Mesodermal cell (in vitro differentiated cells): Measurements from ENCODE around the gene SLC25A23.
"Not testable (repeated sequence)": the region's sequence is repeated elsewhere in the genome, so short reads cannot be mapped to it uniquely, and the experiment has no call there.

Experiments used
- H3K27ac ChIP-seq: 2 replicates; pipeline ENCODE4 v1.7.0; 2013; ENCODE audit warnings: mild to moderate bottlenecking, low read depth, low read length, moderate library complexity; ENCODE audit not compliant: severe bottlenecking
- H3K36me3 ChIP-seq: 2 replicates; pipeline ENCODE4 v1.7.1; 2013; ENCODE audit warnings: mild to moderate bottlenecking, low read length, moderate library complexity; ENCODE audit not compliant: control insufficient read depth, insufficient read depth
- H3K4me1 ChIP-seq: one replicate; pipeline ENCODE4 v1.7.1; 2013; ENCODE audit warnings: mild to moderate bottlenecking, low read length; ENCODE audit not compliant: insufficient read depth, control insufficient read depth, poor library complexity, severe bottlenecking
- H3K4me3 ChIP-seq: 2 replicates; pipeline ENCODE4 v1.7.0; 2013; ENCODE audit warnings: low read length, control low read depth, mild to moderate bottlenecking; ENCODE audit not compliant: insufficient read depth, poor library complexity, severe bottlenecking; ENCODE audit errors: extremely low read depth
- H3K9me3 ChIP-seq: 2 replicates; pipeline ENCODE4 v1.7.1; 2013; ENCODE audit warnings: mild to moderate bottlenecking, low read length, moderate library complexity; ENCODE audit not compliant: control insufficient read depth
- WGBS, 2 experiments: methylation state at CpG; one replicate each; pipeline ENCODE4 v1.1.5; 2013; ENCODE audit warnings: missing lambda C conversion rate in 2 of 2; ENCODE audit not compliant: insufficient coverage in 2 of 2; 5-methylcytosine and 5-hydroxymethylcytosine counted together

The SLC25A23 gene

DNA sequence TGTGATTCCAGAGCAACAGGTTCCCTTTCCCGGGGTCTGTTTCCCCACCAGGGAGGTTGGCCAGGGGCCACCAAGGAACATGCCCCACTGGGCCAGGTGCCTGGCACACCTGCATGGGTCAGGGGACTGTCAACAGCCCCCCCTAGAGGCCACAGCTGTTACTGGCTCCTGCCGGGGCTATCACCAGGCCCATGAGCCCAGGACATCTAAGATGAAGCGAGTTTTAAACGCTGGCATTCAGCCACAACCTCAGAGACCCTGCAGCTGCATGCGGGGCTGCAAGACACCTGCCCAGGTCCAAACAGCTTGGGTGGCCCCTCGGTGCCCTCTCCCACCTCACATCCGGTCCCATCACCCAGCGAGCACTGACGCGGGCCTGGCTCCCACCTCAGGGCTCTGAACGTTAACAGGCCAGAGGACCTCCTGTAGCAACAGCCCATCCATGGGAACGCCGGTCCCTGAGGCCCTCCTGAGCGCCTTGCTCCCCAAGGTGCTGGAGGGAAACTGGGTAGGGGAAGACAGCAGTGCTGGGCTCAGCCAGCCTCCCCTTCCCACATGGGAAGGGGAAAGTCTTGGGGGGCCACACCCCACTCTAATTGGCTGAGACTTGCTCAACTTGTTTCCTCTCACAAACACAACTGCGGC is 47.0 kb downstream of the SLC25A23 start:
- Histone ChIP-seq H3K4me3 (no peak overlapping the region), H3K4me1 (no peaks in the 10 kb centered on the region), H3K27ac (peak overlapping the region; percentile 5), H3K36me3 (peaks cover 51% of the 10 kb centered on the region), H3K9me3 (no peaks in the 10 kb centered on the region)
- 82 to 88% methylated on average over 13 to 14 of the region's 15 CpGs for WGBS, 2 experiments

- no peak overlapping the region for H3K4me3 ChIP-seq
- H3K27ac ChIP-seq = peak overlapping the region; percentile 5
- peaks cover 46% of the 10 kb centered on the region for H3K36me3 ChIP-seq
- WGBS, 2 experiments = 90 to 96% methylated on average over 9 to 11 of the region's 12 CpGs
- no peaks in the 10 kb centered on the region for H3K4me1 ChIP-seq
- no peaks in the 10 kb centered on the region for H3K9me3 ChIP-seq
These were observed 47.5 kb downstream of the SLC25A23 start for GRCh38 chr19:6412061-6412446.

GRCh38 chr19:6409346-6409745 is 50.2 kb downstream of the SLC25A23 start:
- Histone ChIP-seq H3K4me1 (no peaks in the 10 kb centered on the region), H3K36me3 (peaks cover 19% of the 10 kb centered on the region), H3K4me3 (no peak overlapping the region), H3K27ac (no peak overlapping the region), H3K9me3 (no peaks in the 10 kb centered on the region)
- WGBS, 2 experiments = 87 to 95% methylated on average over 5 to 6 of the region's 6 CpGs

DNA sequence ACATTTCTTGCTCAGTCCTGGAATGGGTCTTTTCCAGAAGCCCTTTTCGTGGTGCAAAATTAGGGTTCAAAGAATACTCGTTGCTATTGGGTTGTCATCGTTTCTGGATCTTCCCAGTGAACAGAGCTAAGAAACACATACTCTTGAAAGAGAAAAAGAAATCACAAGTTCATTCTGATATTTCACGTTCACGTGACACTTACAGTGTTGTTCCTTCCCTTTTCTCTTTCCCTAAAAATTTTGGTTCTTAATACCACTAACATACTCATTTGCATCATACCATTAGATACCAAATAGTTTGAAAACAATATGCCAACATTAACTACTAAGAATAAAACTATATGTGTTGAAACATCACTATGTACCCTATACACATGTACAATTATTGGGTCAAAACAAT is 53.2 kb downstream of the SLC25A23 start:
- H3K9me3 ChIP-seq = no peaks in the 10 kb centered on the region
- no peaks in the 10 kb centered on the region for H3K36me3 ChIP-seq
- H3K4me1 ChIP-seq = peaks cover 10% of the 10 kb centered on the region
- H3K27ac ChIP-seq = no peak overlapping the region
- H3K4me3 ChIP-seq = no peak overlapping the region
- 90 to 93% methylated on average over 3 to 5 of the region's 5 CpGs for WGBS, 2 experiments

DNA sequence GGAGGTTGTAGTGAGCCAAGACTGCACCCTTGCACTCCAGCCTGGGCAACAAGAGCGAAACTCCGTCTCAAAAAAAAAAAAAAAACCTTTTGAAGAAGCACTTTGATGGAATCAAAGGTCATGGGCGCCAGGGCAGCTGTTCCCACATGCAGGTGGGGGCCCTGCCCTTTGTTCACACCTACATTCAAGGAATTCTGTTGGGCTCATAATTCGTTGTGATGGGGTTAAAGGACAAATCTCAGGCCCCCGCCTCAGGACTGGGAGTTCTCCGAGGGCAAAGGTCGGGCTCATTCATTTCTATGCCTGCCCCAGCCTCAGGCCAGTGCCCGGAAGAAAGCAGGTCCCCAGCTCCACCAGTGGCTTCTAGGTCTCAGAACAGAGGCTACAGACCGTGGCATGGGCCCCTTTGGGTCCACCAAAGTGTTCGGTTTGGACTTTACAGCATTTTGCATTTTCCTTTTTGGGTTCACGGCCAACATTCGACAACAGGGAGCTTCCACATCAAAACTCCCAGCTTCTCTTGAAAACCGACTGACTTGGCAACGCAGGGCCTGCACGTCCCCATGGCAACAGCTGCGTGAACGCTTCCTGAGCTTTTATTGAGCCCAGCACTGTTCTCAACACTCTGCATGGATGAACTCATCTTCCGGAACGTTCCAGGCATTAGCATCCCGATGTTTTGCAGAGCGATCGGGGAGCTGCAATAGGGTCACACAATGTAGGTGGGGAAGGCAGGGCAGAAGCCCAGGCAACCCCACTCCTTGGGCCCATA is 56.6 kb downstream of the SLC25A23 start:
- H3K4me3 ChIP-seq = no peak overlapping the region
- no peaks in the 10 kb centered on the region for H3K36me3 ChIP-seq
- 85 to 86% methylated on average over 19 of the region's 22 CpGs for WGBS, 2 experiments
- H3K27ac ChIP-seq = peak overlapping the region; percentile 33
- H3K9me3 ChIP-seq = no peaks in the 10 kb centered on the region
- peaks cover 10% of the 10 kb centered on the region for H3K4me1 ChIP-seq

GRCh38 chr19:6402058-6402457 is 57.5 kb downstream of the SLC25A23 start:
- no peak overlapping the region for H3K4me3 ChIP-seq
- WGBS, 2 experiments = 92 to 97% methylated on average over 9 of the region's 10 CpGs
- H3K4me1 ChIP-seq = peaks cover 10% of the 10 kb centered on the region
- peak overlapping the region; percentile 5 for H3K27ac ChIP-seq
- no peaks in the 10 kb centered on the region for H3K36me3 ChIP-seq
- H3K9me3 ChIP-seq = no peaks in the 10 kb centered on the region

DNA sequence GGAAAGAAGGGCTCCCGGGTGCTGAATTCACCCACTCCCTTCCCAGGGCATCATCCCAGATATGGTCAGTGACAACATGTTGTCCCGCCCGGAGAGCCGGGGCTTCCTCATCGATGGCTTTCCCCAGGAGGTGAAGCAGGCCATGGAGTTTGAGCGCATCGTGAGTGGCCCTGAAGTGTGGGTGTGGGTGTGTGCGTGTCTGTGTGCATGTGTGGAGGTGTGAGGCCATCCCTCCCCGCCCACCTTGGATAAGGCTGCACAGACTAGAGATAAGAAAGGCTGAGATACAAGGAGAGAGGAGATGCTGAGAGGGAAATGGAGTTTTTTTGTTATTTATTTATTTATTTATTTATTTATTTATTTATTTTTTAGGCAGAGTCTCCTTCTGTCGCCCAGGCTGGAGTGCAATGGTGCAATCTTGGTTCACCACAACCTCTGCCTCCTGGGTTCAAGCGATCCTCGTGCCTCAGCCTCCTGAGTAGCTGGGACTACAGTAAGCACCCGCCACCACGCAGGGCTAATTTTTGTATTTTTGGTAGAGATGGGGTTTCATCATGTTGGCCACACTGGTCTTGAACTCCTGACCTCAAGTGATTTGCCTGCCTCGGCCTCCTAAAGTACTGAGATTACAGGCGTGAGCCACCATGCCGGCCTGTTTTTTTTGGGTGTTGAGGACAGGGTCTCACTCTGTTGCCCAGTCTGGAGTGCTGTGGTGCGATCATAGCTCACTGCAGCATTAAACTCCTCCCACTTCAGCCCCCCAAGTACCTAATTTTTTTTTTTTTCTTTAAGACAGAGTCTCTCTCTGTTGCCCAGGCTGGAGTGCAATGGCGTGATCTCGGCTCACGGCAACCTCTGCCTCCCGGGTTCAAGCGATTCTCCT is 59.3 kb downstream of the SLC25A23 start:
- not testable (repeated sequence) for H3K27ac ChIP-seq, H3K9me3 ChIP-seq

DNA sequence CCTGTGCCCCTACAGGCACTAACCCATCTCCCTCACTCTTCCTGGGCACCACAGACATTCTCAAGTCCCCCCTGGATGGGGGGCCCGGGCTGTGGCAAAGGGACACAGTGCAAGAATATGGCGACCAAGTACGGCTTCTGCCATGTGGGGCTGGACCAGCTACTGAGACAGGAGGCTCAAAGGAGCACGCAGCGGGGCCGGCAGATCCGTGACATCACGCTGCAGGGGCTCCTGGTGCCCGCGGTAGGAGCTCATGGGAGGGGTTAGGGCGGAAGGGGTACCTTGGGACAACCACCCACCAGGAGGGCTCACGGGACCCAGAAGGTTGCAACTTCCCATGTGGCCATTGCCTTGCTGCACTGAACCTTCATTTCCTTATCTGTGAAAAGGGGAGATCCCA is 63.3 kb downstream of the SLC25A23 start:
- Histone ChIP-seq H3K4me1 (peaks cover 6% of the 10 kb centered on the region), H3K9me3 (no peaks in the 10 kb centered on the region), H3K4me3 (no peak overlapping the region), H3K36me3 (peaks cover 8% of the 10 kb centered on the region), H3K27ac (no peak overlapping the region)
- WGBS, 2 experiments = 95 to 99% methylated on average over 12 of the region's 12 CpGs

More for the DNA sequence above, 59.3 kb downstream of the SLC25A23 start:
- H3K4me3 ChIP-seq, H3K36me3 ChIP-seq, H3K4me1 ChIP-seq: not testable (repeated sequence)
- WGBS, 2 experiments = 92 to 97% methylated on average over 11 to 13 of the region's 23 CpGs

DNA sequence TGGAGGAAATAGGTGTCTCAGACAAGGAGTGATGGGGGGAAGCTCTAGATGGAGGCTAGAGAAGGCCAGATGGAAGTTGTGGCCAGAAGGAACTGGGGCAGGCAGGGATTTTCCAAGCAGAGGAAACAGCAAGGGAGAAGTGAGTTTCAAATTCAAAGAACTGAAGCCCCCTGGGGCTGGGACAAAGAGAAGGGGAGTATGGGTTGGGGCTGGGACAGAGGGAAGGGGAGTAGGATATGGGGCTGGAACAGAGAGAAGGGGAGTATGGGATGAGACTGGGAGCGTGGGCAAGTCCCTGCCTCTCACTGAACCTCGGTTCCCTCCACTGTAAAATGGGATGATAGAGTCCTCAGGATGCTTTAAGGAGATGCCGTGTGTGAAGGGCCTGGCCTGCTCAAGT is 64.8 kb downstream of the SLC25A23 start:
- peaks cover 6% of the 10 kb centered on the region for H3K4me1 ChIP-seq
- H3K4me3 ChIP-seq = no peak overlapping the region
- H3K9me3 ChIP-seq = no peaks in the 10 kb centered on the region
- peaks cover 21% of the 10 kb centered on the region for H3K36me3 ChIP-seq
- no peak overlapping the region for H3K27ac ChIP-seq
- 82 to 85% methylated on average over 3 of the region's 3 CpGs for WGBS, 2 experiments

DNA sequence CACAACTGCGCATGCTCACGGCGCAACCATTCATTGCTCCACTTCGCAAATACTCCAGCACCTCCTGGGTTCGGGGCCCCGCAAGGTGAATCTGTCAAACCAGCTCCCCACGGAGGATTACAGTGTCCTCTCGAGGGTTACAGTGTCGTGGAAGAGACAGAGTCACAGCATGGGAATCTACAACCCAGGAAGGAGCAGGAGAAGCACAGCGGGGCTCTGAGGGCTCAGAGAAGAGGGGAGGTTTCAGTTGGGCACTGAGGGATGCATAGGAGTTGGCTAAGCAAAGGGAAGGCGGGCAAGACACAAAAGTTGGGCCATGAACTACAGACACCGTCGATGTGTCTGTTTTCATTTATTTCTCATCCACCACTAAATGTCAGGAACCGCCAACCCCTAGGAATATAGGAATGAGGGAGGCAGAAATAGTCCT is 65.6 kb downstream of the SLC25A23 start:
- Histone ChIP-seq H3K27ac (peak overlapping the region; percentile 98), H3K4me1 (peaks cover 6% of the 10 kb centered on the region), H3K36me3 (peaks cover 29% of the 10 kb centered on the region), H3K9me3 (no peaks in the 10 kb centered on the region), H3K4me3 (peak overlapping the region; percentile 88)
- 4 to 8% methylated on average over 6 to 10 of the region's 14 CpGs for WGBS, 2 experiments
